ENCODE data around the gene PKN3.
A peak's percentile ranks its signal among the peaks of the same experiment; 100 is the strongest.

The PKN3 gene

DNA sequence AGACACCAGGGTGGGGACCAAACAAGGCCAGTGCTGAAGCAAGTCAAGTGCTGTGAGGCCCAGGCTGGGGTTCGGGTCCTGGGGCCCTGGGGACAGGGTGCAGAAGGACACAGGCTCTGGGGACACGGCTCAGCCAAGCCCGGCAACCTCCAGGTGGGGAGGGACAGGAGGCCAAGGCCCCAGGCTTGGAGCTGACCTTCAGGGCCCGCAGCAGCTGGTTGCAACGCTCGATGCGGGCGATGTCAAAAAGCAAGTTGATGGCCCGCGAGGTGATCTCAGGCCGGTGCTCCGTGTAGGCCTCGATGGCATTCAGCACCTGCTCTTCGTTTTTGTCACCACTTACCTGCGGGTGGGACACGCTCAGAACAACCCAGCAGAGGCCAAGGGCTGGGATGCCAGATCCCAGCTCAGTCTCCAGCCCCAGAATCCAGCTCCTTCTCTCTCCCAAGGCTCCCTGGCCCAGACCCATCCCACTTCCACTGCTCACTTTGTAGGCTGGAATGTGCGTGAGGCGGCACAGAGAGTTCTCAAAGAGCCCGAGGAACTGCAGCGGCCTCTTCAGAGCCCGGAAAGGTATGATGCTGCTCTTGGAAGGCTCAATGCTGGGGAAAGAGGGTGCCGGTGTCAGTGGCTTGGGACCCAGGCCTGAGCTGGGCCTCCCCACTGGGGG is 48.8 kb downstream of the PKN3 start:
- DNase-seq, result no peak

DNA sequence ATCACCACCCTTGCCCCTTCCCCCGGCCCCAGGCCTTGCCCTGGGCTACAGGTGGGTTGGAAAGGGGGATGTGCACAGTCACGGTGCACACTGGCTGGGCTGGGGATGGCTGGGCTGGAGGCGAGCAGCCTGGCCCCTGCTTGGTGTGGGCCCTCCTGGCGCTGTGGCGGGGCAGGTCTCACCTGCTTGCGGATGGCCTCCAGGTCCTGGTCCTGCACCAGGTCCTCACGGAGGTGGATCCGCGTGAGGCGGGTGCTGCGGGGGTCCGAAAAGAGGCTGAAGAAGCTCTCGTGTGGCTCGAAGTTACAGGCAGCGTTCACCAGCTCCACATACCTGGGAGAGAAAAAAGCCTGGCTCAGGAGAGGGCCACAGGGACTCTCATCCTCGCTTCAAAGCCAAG is 51.3 kb downstream of the PKN3 start:
- no peak for DNase-seq

DNA sequence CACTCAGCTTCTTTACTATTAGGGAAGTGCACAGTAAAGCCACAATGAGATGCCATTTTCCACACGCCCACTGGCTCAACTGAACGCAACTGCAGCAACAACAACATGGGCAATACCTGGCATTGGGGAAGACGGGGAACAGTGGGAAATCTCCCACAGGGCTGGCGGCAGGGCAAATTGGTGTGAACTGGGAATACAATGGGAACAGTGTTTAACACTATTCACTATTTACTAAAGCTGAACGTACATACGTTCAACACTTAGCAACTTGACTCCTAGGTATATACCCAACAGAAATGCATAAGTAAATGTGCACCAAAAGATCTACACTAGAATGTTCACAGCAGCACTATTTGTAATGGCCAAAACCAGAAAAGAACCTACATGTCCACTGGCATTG is 55.3 kb downstream of the PKN3 start:
- peak; percentile 29 for DNase-seq

DNA sequence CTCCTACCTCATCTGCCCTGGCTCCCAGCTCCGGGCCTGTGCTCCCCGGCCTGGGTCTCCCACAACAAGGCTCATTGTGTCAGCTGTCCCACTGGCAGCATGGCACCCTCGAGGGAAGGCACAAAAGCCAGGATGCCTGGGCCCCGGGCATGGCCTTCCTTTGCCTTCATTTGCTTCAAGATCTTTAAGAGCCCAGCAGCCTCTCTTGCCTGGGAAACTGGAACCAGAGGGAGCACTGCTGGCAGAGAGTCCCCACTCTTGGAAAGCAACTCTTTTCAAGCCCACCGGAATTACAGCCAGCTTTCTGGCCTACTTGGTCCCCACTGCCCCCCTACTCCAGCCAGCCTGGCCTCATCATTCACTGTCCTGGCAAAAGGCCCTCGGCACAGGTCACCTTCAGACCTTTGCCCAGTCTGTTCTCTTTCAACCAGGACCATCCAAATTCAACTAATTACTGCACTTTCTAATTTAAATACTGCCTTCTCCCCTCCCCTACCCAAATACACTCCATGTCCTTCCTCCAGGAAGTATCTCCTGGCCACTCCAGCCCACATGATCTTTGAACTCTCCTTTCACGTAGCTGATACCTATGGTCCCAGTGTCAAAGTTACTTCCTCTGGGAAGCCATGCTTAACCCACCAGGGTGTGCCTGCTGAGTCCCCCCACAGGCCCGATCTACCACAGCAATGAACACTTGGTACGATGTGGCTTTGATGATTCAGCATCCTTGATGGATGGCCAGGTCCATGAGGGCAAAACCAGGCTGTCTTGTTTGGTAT is 60.6 kb downstream of the PKN3 start:
- DNase-seq, result peak; percentile 40

DNA sequence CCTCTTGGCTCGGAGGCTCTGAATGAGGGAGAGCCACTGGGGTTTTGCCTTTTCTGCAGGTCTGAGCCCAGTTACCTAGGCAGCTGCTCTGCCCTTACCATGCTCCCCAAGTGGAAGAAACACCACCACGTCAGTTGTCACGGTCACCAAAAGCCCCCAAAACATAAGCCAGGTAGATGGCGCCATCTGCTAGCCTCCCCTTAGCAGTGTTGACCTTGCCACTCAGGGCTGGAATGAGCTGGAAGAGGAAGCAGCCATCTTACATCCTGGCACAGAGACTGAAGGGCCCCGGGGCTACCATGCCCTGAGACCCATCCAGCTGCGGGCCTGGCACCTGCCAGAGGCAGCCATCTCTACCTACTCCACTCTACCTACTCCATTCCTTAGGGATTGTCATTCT is 62.1 kb downstream of the PKN3 start:
- peak; percentile 57 for DNase-seq

DNA sequence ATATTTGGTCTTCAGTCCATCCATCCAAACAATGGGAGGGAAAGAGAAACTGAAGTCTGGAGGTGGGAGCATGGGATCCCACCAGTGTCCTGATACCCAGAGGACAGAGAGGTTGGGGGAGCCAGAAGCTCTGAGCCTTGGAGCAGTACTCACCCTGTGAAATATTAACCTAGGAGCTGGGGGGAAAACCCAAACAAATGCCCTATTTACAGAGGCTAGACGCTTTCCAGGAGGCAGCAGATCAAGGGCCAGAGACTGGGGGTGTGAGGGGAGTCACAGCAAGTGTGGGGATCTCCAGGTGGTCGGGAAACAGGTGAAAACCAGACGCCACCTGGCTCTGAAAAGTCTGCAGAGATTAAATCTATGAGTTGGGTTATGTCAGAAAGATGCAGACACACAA is 63.2 kb downstream of the PKN3 start:
- DNase-seq, result no peak

DNA sequence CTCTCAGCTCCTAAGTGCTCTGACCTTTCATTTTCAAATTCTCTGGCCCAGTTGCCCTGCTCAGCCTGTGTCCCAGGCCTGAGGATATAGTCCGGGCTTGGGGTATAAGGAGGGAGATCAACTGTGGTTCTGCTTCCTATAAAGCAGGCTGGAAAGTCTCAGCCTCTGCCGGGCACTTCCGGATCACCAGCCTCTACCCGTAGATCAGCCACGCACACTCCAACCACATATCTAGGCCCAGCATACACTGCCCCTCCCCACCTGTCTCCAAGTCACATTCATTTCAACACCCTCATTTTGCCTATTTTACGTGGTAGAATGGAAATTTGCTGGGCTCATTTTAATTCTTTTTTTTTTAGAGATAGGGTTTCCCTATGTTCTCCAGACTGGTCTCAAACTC is 66.3 kb downstream of the PKN3 start:
- peak; percentile 41 for DNase-seq

All from hematopoietic multipotent progenitor cell treated with erythropoietin and hydrocortisone succinate and interleukin-3 and kit ligand, for 4 days (in vitro differentiated cells).